Measurements from ENCODE around the gene PRKAG1. TPM values are rescaled to one million over a fixed set of nuclear protein-coding genes. Genes with fewer than 3 reads are reported as not detected.

The PRKAG1 gene
- total RNA-seq, 1 experiment from 2014 or later = 66.5 TPM

- no peak overlapping the region for H2AFZ ChIP-seq (ENCODE audit: low read length)
- H3K27me3 ChIP-seq (ENCODE audit: low read length) = no peaks in the 10 kb centered on the region
- no peak for ATAC-seq
- TF ChIP-seq, protein P1, sequence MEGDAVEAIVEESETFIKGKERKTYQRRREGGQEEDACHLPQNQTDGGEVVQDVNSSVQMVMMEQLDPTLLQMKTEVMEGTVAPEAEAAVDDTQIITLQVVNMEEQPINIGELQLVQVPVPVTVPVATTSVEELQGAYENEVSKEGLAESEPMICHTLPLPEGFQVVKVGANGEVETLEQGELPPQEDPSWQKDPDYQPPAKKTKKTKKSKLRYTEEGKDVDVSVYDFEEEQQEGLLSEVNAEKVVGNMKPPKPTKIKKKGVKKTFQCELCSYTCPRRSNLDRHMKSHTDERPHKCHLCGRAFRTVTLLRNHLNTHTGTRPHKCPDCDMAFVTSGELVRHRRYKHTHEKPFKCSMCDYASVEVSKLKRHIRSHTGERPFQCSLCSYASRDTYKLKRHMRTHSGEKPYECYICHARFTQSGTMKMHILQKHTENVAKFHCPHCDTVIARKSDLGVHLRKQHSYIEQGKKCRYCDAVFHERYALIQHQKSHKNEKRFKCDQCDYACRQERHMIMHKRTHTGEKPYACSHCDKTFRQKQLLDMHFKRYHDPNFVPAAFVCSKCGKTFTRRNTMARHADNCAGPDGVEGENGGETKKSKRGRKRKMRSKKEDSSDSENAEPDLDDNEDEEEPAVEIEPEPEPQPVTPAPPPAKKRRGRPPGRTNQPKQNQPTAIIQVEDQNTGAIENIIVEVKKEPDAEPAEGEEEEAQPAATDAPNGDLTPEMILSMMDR (conservative IDR thresholded peaks at IDR 0.05; ENCODE audit: low read depth, low read length) = no peak
- no peak for TF ChIP-seq EZH2 (IDR thresholded peaks at IDR 0.05; ENCODE audit: low read length, unreplicated experiment)
- no peak for TF ChIP-seq EZH2phosphoT487 (IDR thresholded peaks at IDR 0.05; ENCODE audit: borderline replicate concordance, low read length)
- no peak overlapping the region for H3K4me3 ChIP-seq (ENCODE audit: low read length)
- DNase-seq = no peak
- ChIA-PET POLR2A (ENCODE audit: unreplicated experiment) (no interaction called here), CTCF (no interaction called here)
- intact Hi-C loops (cut with micrococcal nuclease) = no loop called here
- H3K4me1 ChIP-seq (ENCODE audit: insufficient read depth, low read length) = no peaks in the 10 kb centered on the region
- no peaks in the 10 kb centered on the region for H3K9me3 ChIP-seq (ENCODE audit: low read length)
- no peak overlapping the region for H3K27ac ChIP-seq (ENCODE audit: low read length)
- H3K36me3 ChIP-seq (ENCODE audit: low read depth, low read length) = peaks cover 80% of the 10 kb centered on the region
- H3K79me2 ChIP-seq (ENCODE audit: low read length) = no peaks in the 10 kb centered on the region
- no peaks in the 10 kb centered on the region for H3F3A ChIP-seq (ENCODE audit: low read length, unreplicated experiment)
- no peak overlapping the region for H3K4me2 ChIP-seq (ENCODE audit: low read length)
- H3K9ac ChIP-seq (ENCODE audit: low read length) = no peak overlapping the region
- no peaks in the 10 kb centered on the region for H4K20me1 ChIP-seq (ENCODE audit: low read length)
- no TSS peak for BruUV-seq (replicated peaks)
- H3K9me2 ChIP-seq (replicated peaks; ENCODE audit: low read length) = no peaks in the 10 kb centered on the region
Measured at GRCh38 chr12:49040364-49040855, 21.8 kb upstream of the PRKAG1 start.

DNA sequence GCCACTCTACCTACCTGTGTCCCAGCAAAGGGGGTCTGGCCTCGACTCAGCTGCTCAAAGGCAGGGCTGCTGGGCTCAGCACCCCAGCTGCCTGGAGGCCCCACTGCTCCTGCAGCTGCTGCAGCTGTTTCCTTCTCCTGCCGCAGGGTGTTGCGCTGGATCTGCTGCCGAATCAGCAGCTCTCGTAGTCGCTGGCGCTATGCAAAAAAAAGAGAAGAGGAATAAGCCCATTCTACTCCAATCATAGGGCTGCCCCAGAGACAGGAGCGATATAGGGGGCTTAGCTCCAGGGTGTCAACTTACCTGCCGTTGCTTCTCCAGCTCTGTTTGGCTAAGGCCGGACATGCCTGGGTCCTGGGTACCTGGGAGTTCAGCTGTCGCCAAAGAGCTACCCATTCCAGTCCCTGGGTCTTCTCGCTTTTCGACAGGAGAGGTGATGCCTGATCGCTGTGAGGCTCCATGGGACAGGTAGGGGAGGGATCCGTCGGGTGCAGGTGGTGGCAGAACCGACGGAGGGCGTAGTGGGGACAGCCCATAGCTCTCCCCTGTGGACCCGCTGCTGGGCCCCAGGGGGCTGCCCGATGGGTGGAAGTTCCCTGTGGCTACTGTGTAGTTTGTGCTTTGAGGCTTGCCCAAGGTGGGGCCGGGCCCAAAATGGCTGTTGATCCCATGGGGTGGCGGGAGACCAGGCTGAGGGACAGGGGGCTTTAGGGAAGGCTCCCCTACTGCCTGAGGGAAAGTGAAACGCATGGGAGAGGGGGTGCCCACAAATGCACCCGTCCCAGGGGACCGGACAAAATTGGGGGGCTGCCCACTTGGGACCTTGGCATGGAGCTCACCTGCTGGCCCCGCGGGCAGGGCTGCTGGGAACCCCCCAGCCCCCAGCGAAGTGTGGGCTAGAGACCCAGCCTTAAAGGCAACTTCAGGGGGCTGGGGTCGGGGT is 21.1 kb upstream of the PRKAG1 start:
- ATAC-seq (no peak), DNase-seq (no peak)
- H3K36me3 ChIP-seq (ENCODE audit: low read depth, low read length) = peaks cover 80% of the 10 kb centered on the region
- no peak overlapping the region for H3K27ac ChIP-seq (ENCODE audit: low read length)
- H3K79me2 ChIP-seq (ENCODE audit: low read length) = no peaks in the 10 kb centered on the region
- ChIA-PET CTCF (no interaction called here), POLR2A (ENCODE audit: unreplicated experiment) (no interaction called here)
- no peaks in the 10 kb centered on the region for H3F3A ChIP-seq (ENCODE audit: low read length, unreplicated experiment)
- H3K4me1 ChIP-seq (ENCODE audit: insufficient read depth, low read length) = no peaks in the 10 kb centered on the region
- BruUV-seq (replicated peaks) = no TSS peak
- no peaks in the 10 kb centered on the region for H3K9me2 ChIP-seq (replicated peaks; ENCODE audit: low read length)
- H3K4me3 ChIP-seq (ENCODE audit: low read length) = no peak overlapping the region
- no peaks in the 10 kb centered on the region for H3K27me3 ChIP-seq (ENCODE audit: low read length)
- no peak overlapping the region for H2AFZ ChIP-seq (ENCODE audit: low read length)
- no peaks in the 10 kb centered on the region for H4K20me1 ChIP-seq (ENCODE audit: low read length)
- no peak overlapping the region for H3K4me2 ChIP-seq (ENCODE audit: low read length)
- TF ChIP-seq, protein P1 (conservative IDR thresholded peaks at IDR 0.05; ENCODE audit: low read depth, low read length) = no peak
- no peak for TF ChIP-seq EZH2 (IDR thresholded peaks at IDR 0.05; ENCODE audit: low read length, unreplicated experiment)
- TF ChIP-seq EZH2phosphoT487 (IDR thresholded peaks at IDR 0.05; ENCODE audit: borderline replicate concordance, low read length) = no peak
- no peaks in the 10 kb centered on the region for H3K9me3 ChIP-seq (ENCODE audit: low read length)
- intact Hi-C loops (cut with micrococcal nuclease) = no loop called here
- no peak overlapping the region for H3K9ac ChIP-seq (ENCODE audit: low read length)
